Stimulated activated CD8-positive, alpha-beta memory T cell treated with anti-CD3 and anti-CD28 coated beads, Interleukin-7, amount 100 ng/mL, for 1 hour (primary cell): ENCODE results near the gene CEP192.
A peak's percentile ranks its signal among the peaks of the same experiment; 100 is the strongest.

Experiments used
- DNase-seq, 2 donors: peaks; one replicate each; pipeline ENCODE4 v3.0.0-alpha.2; 2020; ENCODE audit warnings: low read depth in 2 of 2

CEP192 gene

GRCh38 chr18:13099113-13099512 is 108.0 kb downstream of the CEP192 start:
- DNase-seq, result no peak

- DNase-seq, result no peak
These were observed 109.9 kb downstream of the CEP192 start for GRCh38 chr18:13100942-13101658.

GRCh38 chr18:13101659-13102197 is 110.6 kb downstream of the CEP192 start:
- no peak for DNase-seq

DNA sequence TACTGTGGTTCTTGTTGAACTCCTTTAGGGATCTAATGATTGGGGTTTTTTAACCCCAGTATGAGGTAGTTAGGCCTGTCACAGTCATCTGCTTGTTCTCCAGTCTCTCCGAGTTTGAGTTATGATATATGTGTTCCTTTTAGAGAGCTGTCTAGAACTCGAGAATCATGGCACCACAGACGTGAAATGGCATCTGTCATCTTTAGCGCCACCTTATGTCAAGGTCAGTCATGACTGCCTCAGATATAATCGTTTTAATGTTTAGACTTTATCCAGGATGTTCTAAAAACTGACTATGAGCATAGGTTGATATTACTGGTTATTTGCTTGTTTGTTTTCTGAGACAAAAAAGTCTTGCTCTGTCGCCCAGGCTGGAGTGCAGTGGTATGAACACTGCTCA is 112.2 kb downstream of the CEP192 start:
- no peak for DNase-seq

- no peak for DNase-seq
These were observed 113.9 kb downstream of the CEP192 start for GRCh38 chr18:13105059-13105458.

DNA sequence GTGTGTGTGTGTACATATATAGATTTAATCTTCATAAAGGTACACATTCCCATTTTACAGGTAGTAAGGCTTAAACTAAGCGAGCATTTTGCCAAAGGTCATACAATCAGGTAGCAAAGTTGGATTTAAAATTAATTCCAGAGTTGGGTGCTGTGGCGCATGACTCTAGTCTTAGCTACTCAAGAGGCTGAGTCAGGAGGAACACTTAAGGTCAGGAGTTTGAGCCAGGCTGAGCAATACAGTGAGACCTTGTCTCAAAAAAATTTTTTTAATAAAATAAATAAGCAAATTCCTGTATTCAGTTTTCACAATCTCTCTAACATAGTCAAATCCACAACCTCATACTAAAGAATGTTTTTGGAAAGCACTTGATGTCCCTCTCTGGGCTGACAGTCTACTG is 115.9 kb downstream of the CEP192 start:
- DNase-seq, result no peak

GRCh38 chr18:13108330-13108729 is 117.2 kb downstream of the CEP192 start:
- no peak for DNase-seq

- no peak for DNase-seq
These were observed 119.4 kb downstream of the CEP192 start for GRCh38 chr18:13110559-13110958.

- no peak for DNase-seq
These were observed 121.8 kb downstream of the CEP192 start for GRCh38 chr18:13112982-13113381.

- no peak for DNase-seq
These were observed 129.1 kb downstream of the CEP192 start for GRCh38 chr18:13120255-13120654.

GRCh38 chr18:13120983-13121441 is 129.8 kb downstream of the CEP192 start:
- no peak for DNase-seq

DNA sequence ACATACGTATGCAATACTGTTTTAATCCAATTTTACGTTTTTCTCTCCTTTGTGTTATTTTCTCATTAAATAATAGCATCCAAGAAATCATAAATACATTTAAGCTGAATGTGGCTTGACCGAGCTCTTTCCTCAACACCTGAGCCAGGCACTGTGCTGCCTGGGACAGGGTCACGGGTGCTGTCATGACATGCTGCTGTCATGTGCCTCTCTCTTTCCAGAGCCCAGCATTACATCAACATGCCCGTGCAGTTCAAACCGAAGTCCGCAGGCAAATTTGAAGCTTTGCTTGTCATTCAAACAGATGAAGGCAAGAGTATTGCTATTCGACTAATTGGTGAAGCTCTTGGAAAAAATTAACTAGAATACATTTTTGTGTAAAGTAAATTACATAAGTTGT is 133.2 kb downstream of the CEP192 start:
- DNase-seq, result no peak

GRCh38 chr18:13125191-13125590 is 134.0 kb downstream of the CEP192 start:
- no peak for DNase-seq

DNA sequence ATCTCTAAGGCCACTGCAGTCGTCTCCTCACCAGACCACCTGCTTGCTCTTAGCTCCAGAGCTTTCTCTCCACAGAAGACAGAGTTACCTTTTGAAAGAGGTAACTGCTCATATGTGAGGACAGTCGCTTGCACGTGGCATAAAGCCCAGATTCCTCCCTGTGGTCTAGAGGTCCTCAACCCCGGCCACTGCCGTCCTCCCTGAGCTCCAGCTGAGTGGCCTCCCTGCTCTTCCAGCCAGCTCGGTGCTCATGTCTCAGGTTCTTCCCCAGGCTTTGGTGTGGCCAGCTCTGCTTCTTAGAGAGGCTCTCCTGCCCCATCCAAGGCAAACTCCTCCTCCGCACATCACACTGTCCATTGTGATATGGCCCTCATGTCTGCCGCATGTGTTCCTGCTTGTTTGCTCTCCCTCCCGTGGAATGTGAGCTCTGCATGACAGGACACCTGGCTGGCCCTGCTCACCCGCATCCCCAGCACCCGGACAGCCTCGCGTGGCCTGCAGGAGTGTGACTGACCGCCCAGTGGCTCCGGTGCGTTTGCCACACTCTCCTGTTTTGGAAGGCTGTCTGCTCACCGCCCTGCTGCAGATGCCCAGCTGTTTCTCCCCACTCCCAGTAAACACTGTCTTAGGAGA is 135.9 kb downstream of the CEP192 start:
- DNase-seq, result no peak

DNA sequence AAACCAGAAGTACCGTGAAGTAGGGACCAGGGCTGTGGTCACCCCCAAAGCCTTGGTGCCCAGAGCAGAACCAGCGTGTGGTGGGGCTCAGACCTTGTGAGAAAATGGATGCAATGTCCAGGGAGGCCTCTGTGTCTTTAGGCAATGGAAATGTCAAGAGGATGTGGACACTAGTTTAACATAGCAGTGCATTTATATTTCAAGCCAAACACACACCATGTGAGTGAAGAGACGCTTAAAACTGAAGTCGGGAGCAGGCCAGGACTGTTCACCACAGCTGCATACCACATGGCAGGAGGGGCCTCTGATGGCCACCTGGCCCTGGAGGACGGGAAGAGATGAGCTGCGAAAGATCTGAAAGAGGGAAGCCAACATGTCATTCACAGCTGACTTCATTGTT is 140.1 kb downstream of the CEP192 start:
- no peak for DNase-seq

DNA sequence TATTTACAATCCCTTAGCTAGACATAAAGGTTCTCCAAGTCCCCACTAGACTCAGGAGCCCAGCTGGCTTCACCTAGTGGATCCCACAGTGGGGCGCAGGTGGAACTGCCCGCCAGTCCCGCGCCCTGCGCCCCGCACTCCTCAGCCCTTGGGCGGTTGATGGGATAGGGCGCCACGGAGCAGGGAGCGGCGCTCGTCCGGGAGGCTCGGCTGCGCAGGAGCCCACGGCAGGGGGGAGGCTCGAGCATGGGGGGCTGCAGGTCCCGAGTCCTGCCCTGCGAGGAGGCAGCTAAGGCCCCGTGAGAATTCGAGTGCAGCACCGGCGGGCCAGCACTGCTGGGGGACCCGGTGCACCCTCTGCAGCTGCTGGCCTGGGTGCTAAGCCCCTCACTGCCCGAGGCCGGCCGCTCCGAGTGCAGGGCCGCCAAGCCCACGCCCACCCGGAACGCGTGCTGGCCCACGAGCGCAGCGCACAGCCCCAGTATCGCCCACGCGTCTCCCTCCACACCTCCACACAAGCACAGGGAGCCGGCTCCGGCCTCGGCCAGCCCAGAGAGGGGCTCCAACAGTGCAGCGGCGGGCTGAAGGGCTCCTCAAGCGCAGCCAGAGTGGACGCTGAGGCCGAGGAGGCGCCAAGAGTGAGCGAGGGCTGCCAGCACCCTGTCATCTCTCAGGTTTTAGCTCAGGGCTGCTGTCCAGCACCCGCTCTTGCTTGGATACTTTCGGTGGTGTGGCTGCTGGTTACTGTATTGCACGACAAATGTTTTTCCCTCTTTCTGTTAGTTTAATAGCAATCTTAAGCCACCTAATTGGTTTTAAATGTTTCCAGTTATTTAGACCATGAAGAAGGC is 143.6 kb downstream of the CEP192 start:
- DNase-seq, result no peak

DNA sequence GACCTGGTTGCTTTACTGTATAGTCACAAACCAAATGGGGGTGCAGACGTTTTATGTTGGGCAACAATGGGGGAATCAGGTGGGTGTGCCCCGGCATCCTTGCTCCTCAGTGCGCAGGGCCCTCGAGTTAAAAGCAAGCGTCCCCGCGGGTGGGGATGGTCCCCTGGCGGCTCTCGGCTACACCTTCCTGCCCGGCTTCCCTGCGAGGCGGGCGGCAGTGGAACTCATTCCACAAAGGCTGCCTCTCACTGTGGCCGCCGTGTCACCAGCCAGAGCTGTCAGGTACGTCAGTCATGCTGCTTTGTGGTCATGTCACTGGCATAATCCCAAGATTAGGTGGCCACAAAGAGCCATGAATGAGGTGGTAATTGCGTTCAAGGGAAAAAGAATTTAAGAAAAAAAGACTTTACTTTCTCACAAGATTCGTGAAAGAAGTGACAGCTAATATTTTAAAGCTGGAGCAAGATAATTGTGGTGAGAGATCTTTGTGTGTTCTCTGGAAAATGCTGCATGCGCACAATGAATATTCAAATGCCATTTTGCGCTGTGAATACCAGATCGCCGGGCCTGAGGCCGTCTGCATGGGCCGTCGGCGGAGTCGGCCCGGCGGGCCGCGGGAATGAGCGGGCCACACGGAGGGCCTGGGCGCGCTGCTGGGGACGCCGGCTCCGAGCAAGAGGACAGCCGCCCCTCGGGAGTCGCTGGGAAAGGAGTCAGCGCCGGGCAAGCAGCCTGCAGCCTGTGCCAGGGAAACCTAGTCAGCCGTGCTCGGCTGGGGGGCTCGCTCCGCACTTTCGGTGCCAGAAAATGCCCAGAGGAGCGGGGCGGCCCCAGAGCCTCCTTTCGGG is 145.1 kb downstream of the CEP192 start:
- DNase-seq, result no peak

DNA sequence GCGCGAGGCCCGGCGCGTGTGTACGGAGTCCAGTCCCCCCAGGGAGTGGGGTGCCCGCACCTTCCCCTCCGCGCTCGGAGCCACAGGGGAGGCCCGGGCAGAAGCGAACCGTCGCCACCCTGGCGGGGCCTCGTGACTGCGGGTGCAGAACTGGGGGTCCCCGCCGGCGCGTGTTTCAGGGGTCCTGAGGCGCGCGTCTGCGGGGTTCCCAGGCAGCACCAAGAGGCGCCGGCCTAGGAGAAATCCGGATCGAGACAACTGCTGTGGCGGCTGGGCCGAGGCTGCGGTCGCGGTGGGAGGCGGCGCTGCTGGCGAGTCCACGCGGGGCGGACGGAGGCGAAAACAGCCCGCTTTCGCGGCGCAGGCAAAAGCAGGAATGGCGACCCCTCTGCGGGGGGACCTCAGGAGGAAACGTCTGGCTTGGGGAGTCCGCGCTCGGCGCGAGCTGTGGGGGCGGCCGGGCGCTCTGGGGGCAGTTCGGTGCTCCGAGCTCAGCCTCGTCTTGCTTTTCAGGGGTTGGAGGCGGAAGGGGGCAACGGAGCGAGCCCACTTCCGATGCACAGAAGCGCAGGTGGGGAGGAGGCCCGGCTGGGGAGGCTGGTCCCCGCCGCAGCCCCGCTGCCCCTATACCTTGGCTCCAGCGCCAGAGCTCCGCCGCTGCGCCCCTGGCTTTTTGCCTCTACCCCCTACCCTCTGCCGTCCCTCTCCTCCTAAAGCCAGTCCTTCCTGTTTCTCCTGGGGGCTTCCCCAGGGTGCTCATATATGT is 145.9 kb downstream of the CEP192 start:
- DNase-seq, result no peak

DNA sequence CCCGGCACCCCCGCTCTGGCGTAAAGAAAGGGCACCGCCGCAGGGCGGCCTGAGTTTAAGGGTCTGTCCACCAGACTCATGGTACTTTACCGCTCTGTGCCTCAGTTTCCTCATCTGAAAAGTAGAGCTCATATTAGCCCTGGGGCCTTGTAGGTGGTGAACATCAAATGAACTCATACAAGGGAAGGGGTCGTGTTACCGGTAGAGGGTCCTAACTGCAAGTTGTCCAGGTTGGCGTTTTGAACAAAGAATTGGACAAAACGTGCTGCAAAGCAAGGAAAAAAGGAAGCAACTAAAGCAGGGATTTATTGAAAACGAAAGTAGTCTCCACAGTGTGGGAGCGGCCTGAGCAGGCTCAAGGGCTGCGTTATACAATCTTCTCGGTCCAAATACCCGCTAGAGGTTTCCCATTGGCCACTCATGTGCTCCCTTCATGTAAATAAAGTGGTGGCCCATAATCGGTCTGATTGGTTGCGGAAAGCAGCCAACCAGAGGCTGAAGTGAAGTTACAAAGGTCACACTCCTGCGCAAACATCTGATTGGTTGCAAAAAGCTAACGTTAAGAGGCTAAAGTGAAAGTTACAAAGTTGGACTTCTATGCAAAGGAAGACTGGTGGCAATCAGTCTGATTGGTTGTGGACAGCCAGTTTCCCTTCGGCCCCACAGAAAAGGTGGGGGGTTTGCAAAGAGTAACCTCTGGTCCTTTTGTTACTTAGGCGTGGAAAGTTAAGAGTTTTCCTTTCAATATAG is 146.7 kb downstream of the CEP192 start:
- peak; percentile 23 to 30 for DNase-seq
